ENCODE results near the gene ATP10A.

Gene ATP10A

DNA sequence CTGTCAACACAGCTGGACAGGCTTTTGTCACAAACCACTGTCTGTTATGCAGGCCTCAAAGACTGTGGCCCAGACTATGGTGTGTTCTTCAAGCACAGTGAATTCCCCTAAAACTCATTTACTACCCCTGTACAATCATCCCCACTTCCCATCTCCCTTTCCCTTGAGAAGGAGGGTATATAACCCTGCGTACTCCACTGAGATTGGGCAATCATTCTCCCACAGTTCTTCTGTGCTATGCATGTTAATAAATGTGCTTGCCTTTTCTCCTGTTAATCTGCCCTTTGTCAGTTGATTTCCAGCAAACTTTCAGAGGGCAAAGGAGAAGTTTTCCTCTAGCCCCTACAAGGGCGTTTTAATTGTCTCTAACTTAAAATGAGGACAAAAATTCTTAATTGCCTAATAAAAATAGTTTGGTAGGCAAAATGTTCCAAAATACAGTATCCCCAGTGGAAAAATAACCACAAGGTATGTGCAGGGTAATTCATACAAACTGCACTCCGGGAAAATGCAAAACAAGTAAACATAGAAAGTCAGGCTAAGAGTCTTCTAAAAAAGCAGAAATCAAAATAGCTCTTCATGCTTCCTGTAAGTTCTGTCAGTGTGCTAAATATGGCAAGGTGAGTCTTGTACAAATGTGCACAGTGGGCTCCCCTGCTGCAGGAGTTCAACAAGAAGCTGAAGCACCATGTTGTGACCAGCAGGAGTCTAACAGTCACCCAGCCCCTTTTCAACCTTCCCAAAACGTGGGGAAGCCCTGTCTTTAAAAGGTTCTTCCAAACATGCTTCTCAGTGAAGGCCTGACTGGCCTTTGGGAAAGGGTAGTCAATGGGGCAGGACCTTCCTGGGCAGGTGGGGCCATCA lies 10.2 kb downstream of the ATP10A start:
- no peak for DNase-seq

DNA sequence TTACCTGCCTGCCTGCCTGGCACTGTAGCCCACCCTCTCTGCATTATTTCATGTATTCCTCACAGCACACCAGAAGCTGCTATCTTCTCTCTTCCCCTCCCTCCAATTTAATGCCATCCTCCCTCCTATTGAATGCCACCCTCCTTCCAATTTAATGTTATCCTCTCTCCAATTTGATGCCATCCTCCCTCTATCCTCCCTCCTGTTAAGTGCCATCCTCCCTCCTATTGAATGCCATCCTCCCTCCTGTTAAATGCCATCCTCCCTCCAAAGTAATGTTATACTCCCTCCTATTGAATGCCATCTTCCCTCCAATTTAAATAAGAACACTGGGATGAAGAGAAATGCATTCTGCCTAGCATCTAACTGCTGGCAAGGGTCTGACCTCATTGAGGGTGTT lies 11.1 kb downstream of the ATP10A start:
- no peak for DNase-seq

DNA sequence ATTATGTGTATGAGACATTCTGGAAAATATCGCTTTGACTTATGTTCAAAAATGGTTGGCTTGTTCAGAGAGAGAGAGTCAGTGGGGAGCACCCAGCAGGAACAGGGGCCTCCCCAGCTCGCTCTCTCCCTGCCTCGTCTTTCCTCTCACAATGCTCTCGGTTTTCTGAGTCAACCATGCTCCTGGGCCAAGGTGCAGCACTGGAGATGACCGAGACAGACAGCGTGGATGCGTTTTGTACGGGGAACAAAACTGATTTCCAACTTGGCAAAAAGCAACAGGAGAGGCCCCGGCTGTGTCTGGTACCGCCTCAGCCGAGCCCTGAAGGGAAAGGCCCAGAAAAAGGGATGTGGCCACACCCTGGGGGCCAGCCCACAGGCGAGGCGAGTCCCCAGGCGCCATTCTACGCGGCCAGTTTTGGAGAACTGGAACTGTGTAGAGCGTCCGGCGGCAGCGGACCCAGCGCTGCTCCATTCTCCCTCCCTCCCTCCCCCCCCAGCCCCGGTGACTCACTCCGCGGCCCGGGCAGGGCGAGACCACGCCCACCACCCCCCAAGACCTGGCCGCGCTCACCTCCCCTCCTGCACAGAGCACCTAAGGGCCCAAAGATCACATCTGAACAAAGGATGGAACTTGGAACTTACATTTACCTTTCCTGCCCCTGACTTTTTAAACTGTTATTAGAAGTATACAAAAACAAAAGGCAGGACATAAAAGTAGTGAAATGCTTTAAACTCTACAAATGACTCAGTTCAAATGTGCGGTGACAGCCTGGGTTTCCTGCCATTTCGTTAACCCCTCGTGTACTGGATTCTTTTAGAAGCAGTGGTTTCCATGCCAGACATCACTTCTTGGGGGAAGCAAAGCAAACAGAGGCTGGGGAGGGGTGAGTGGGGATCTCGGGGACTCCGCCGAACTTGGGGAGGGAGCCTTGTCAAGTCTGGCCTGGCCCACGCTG lies 12.7 kb downstream of the ATP10A start:
- DNase-seq, result no peak

DNA sequence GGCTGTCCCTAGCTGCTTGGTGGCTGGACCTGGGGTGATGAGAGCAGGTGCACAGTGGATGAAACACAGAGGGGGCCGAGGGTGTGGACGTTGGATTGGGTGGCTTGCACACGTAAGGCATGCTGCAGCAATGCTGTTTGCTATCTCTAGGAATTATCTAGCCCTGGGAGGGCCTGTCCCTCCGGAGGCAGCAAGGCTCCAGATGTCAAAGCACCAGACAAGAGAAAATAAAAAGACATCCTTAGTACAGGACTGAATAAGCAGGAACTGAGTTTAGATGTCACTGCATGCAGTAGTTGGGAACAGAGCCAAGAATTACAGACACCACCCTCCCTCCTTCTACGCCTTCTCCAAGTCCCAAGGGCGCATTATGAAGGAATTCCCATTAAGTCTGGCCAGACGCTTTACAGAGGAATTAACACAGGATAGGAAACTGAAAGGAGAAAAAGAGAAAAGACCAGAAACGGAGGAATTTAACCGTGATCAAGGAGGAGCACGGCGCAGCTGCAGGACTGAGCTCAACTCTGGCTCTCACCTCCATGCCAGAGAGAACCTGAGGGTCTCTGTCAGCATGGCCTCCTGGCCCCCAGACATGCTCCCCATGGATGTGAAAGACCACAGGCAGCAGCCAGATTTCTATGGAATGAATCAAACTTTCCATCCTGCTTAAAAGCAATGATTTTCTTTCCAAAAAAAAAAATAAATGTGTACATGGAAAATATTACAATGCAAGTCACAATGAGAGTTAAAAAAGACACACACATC lies 13.8 kb downstream of the ATP10A start:
- no peak for DNase-seq

DNA sequence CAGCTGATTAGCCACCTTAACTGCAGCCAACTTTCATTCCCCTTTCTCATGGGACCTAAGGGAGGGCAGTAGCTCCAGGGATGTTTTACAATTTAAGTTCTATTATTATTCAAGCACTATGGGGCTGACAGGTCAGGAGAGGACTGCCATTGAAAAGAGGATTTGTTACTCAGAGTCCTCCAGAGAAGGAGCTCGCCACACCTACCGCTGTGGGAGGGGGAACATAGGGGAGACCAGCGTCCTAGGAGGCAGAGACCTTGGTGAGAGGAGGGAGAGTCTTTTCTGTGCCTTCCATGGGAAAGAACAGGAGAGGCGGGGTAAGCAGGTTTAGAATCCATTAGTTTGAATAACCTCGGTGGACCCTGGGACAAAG lies 14.4 kb downstream of the ATP10A start:
- DNase-seq, result no peak

DNA sequence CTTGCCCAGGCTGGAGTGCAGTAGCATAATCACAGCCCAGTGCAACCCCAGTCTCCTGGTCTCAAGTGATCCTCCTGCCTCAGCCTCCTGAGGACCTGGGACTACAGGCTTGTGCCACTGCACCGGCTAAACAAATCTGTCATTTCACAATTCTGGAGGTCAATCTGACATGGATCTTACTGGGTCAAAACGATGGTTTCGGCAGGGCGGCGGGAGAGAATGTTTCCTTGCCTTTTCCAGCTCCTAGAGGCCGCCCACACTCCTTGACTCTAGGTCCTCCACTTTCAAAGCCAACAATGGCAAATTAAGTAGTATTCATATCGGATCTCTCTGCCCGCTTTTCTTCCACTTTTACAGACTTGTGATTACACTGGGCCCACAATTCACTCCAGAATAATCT lies 14.8 kb downstream of the ATP10A start:
- no peak for DNase-seq

DNA sequence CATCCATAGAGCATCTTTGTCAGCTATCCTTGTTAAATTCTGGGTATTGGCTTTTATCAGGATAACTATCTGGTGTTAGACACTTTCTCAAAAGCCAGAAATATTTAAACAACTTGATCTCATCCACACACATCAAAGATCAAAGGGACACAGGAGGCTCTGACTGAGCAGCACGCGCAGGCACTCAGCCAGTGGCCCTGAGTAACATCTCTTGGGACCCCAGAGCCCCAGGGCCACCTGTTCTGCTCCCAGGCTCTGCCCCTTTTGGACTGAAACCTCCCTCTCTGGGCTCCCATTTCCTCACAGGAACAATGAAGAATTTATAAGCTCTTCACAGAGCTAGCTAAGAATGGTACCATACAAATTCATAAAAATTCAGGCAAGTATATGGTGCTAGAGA lies 16.1 kb downstream of the ATP10A start:
- no peak for DNase-seq

DNA sequence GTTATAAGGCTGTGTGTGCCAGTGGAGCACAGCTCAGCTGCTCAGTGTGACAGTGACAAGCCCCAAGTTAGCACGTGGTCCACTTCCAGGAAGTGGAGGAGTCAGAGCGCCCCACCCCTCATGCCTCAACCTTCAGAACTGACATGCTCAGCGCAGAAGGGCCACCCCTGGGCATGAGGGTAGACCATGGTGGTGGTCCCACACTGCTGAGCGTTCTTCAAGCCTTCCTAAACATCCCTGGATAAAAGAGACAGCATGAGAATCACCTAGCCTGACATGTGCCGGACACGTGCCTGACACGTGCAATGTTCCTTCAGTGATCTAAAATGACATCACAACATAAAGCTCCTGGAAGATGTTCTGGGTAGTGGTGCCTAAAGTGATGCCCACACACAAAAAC lies 16.8 kb downstream of the ATP10A start:
- no peak for DNase-seq

DNA sequence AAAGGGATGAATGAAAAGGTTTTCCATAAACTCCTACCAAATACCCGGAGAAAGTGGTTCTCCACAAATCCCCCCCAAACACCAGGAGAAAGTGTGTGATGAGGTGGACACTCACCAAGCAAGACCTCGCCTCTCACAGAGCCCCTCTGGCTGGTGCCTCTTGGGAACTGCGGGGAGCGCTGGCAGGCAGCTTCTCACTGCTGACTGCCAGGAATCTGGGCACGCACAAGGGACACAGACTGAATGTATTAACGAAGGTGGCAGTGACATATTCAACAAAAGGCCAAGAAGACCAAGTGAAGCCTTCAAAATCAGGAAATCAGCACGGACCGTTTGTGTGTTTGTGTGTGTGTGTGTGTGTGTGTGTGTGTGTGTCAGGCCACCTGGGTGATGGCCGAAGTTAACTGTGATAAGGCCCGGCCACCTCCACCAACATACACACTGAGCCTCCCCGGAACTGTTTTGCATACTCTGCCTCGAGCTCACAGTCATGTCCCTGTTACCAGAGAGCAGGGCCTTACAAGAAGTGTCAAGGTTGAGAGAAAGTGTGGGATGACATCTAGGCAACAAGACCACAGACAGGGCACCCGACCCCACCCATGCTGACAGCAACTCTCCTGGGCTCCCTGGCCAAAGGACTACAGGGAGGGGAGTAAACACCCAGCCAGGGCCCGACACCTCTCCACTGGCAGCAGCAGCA lies 18.0 kb downstream of the ATP10A start:
- no peak for DNase-seq

DNA sequence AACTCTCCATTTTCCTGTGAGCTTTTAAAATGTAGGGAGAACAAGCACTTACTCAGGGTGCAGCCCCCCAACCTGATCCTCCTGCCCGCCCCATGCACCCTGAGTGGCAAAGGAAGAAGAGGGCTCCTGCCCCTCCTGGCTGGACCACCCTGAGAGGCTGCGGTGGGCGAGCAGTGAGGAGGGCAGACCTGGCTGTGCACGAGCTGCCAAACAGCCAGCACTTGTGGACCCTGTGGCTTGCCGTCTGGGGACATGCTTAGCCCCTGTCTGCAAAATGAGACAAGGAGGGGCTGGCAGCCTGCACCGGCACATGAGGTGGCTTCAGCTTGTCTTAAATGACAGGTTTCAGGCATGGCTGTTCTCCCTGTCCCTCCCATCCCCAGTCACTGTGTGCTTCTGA lies 18.6 kb downstream of the ATP10A start:
- DNase-seq, result no peak

DNA sequence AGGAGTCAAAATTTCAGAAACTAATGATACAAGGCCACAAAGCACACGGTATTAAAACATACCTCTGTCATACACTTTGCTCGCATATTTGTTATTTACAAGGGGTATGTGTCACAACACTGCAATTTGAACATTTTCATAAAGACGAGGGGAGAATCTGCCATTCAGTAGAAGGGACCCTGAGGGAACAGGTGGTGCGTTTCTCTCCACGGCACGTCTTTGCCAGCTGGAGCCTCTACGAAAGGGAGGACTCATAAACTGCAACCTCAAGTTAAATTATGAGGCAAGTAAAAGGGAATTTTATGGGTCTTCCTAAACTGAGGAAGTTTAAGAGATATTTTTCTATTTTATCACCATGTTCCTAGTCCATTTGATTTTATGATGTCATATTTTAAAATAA lies 19.1 kb downstream of the ATP10A start:
- DNase-seq, result no peak

DNA sequence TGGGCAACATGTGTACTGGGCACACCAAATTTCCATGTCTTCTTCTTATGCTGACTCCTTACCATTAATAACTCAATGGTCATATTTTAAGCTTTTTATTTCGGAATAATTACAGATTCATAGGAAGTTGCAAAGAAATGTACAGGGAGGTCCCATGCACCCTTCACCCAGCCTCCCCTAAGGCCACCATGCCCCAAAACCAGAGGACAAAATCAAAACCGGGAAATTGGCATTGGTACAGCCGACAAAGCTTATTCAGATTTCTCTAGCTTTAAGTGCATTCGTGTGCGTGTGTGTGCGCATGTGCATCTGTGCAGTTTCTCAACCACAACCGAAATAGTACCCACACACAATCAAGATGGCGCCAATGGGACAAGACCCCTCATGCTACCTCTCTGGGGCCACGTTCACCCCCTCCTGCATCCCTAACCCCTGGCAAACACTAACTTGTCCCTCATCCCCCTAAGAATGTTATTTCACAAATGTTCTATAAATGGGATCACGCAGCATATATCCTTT lies 23.4 kb downstream of the ATP10A start:
- no peak for DNase-seq

DNA sequence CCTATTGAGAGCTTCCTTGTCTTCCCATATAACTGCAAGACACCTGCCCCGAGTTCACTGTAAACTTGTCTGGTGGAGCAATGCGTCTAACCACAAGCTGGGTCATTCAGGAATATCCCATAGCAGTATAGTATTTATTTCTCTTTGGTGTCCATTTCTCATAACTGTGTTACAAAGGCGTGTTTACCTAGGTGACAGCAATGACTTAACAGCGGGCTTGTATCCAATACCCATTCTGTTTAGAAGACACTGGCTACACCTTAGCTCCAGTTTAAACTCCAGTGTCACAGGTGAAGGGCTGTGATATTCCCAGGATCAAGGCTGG lies 24.3 kb downstream of the ATP10A start:
- no peak for DNase-seq

DNA sequence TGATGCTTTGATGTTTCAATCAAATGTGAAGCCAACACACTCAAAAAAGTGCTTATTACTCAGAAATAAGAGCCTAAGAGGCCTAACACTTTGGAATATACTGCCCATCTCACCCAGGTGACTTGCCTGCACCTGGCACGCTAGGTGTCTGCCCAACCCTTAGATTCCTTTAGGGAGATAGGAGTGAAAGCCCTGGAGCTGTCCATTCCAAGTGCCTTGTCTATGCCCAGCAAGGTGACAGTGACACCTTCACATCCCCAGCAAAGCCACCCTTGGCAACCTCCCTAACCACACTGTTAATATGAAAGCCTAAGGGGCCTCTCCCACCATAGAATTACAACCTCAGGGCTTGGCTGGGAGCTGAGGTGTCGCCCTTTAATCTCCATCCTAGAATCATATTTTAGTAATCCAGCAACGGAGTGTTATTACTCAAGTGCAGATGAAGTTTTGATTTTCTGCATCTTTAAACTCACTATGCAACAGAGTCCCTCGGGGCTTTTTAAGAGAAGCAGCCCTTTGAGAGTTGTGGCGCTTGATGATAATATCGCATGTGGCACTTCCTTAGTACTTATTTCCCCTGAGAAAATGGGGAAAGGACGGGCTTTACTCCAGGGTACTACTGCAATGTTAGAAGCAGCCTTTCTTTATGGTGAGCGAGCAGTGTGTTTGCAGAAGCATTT lies 24.8 kb downstream of the ATP10A start:
- DNase-seq, result no peak

DNA sequence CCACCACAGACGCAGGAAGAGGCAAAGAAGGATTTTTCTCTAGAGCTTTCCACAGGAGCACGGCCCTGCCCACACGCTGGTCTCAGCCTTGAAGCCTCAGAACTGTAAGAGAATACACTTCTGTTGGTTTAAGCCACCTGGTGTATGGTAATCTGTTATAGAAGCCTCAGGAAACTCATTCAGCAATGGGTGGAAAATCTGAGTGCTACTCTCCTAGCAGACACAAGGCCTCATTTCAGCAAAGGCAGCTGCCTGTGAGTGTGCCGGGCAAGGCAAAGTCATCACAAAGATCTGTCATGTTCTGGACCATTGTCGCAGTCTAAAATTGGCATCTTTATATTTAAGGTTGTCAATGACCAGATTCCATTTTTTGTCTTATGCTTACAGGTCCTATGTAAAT lies 31.0 kb downstream of the ATP10A start:
- DNase-seq, result no peak

DNA sequence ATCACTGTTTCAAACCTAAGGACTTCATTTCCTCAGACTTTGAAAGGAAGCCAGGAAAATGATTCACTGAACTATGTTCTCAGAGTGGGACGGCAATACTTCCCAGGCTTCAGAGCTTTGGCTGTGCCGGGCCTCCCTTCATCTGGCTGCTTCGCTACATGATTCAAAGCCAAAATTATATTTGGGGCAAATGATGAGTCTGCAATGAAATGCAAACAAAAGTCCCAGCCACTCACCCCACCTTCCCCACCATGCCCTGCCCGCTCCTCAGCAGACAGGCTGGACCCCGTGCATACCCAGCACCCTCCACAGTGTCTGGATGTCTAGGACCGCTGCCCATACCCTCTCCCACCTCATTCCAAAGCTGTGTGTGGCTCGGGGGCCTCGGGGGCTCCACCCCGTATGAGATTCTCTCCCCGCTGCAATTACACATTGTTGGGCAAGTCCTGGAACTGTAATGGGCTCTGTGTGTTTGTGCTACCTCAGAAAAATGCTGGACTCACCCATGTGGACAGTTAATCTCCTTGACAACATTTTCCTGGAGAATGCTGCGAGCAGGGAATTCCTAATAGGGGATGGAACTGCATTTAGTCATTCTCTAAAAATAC lies 32.2 kb downstream of the ATP10A start:
- no peak for DNase-seq

DNA sequence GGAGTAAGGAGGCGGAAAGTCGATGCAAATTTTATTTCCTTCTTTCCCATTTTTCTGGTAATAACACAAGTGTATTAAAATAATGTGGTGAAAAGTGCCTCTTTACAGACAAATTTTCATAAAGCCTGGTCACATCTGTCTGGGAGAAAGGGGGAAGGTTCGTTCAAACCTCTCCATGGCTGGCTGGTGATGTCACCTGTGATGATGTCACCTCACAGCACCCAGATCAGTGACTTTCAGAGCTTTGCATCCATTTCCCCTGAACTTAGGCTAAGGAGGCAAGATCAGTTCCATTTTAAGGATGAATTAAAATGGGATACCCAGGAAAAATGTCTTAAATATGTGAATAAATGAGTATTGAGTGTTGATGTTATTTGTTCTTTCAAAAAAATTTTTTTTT lies 34.1 kb downstream of the ATP10A start:
- no peak for DNase-seq

DNA sequence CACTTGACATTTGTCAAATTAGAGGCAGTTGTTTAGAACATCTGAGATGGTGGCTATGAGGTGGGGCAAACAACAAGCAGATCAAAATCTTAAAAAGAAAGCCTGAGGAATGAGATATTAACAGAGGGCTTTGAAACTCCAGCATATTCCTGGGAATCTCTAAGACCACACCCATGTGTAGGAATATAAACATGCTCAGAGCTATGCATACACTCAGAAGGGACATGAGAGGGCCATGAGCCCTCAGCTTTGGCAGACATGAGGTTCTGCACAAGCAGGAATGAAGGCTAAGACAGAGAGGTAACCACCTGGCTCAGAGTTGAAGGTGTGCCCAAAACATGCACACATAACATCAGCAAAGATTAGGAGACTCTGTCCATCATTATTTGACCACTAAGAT lies 37.9 kb downstream of the ATP10A start:
- DNase-seq, result no peak

DNA sequence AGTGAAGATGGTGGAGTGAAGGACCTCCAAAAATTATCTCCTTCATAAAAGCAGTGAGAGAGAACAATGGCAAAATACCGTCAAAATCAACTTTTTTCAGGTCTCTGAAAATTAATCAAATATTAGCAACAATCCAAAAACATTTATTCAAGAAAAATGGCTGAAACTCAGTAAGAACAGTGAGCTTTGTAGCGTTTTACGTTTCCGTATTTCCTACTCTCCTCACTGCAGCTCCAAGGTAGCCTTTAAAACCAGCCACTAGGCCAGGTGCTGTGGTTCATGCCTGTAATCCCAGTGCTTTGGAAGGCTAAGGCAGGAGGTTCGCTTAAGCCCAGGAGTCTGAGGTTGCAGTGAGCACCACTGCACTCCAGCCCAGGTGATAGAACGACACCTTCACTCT lies 38.5 kb downstream of the ATP10A start:
- no peak for DNase-seq

DNA sequence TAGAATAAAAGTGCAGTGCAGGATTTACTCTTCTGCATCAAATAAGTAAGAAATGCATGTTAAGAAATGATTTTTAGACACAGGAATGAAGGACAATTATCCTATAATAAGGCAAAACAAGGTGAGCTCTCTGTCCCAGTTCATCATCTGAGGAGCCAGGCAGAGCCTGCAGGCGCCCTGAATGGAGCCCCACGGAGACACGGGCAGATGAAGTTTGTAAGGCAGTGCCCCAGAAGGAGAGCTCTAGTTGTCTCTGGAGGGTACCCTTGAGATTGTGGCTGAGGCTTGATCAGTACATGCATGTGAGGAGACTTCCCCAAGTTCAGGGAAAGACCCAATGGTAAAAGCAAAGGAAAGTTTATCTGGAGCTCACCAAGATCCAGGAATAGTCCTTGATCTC lies 50.3 kb downstream of the ATP10A start:
- DNase-seq, result no peak

DNA sequence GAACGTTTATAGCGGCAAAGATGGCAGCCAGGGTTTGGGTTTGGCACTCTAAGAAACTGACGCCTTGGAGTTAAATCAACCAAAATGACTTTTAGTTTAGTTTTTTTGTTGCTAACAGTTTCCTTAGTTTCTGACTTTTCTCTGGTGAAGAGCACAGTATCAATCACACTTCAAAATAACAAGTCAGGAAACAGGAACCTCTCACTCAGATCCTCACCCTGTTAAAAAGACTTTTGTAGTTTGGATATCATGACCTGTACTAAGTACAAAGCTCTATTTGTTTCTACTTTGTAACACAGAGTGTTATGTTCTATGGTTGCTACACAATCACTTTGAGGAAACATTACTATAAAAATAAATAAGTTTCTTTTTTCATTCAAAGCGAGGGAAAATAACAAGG lies 51.1 kb downstream of the ATP10A start:
- no peak for DNase-seq

DNA sequence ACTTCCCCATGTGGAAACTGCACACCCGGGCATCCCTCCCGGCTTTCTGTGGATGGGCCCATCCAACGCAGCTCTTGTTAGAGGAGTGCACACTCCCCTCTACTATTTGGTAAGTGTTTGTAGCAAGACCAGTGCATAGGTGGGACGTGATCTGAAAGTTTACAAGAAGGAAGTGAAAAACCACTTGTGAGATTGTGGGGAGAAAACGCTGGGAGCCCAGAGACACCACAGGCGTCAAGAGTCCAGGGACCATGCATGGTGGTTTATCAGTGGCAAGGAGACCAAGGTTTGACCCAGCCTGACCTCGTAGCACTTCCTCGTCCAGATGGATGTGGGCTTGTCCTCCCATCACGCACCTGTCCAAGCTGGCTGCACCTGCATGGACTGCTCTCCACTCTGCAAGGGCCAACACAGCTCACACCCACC lies 51.6 kb downstream of the ATP10A start:
- DNase-seq, result no peak
